Putamen (tissue), 1 donor: Measurements from ENCODE around the gene PCDHGA1.

Experiments used
- DNase-seq: peaks from one replicate; pipeline ENCODE4 v3.0.0-alpha.2; 2016; ENCODE audit warnings: low spot score

The PCDHGA1 gene

DNA sequence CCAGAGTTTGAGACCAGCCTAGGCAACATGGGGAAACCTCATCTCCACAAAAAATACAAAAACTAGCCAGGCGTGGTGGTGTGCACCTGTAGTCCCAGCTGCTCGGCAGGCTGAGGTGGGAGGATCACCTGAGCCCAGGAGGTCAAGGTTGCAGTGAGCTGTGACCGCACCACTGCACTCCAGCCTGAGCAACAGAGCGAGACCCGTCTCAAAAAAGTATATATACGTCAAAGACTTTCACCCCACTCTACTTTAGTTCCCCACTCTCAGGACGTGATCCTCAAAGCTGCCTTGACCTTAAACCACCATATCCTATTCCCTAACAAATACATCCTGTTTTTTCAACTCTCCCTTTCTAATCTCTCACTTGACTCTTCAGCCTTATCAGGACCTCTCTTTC is 199.6 kb downstream of the PCDHGA1 start:
- no peak for DNase-seq

DNA sequence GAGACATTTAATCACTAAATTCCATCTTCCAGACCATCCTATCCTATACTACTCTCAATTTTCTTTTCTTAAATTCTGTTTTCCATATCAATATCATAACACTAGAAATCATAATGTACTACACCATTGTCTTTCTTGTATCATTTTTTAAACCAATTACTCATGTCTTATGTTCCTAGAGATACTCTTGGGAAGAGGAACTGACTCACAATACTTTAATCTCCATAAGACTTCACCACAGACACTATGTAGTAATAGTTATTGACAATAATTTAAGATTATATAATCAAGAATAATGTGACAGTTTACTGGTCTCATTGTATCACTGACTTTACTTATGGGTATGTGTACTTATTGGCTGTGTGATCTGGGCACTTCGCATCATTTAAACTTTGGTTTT is 202.4 kb downstream of the PCDHGA1 start:
- DNase-seq: no peak

DNA sequence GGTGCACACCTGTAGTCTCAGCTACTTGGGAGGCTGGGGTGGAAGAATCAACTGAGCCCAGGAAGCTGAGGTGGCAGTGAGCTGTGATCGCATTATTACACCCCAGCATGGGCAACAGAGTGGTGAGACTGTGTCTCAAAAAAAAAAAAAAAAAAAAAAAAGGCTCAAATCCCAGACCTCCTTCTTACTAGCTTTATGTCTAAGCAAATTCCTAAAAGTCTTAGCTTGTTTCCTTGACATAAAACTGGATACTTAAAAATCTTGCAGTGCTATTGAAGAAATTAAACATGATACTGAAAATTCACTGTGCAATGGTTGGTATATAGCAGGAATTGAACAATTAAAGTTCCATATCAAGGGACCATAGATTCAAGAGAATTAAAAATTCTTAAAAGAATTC is 203.6 kb downstream of the PCDHGA1 start:
- no peak for DNase-seq

DNA sequence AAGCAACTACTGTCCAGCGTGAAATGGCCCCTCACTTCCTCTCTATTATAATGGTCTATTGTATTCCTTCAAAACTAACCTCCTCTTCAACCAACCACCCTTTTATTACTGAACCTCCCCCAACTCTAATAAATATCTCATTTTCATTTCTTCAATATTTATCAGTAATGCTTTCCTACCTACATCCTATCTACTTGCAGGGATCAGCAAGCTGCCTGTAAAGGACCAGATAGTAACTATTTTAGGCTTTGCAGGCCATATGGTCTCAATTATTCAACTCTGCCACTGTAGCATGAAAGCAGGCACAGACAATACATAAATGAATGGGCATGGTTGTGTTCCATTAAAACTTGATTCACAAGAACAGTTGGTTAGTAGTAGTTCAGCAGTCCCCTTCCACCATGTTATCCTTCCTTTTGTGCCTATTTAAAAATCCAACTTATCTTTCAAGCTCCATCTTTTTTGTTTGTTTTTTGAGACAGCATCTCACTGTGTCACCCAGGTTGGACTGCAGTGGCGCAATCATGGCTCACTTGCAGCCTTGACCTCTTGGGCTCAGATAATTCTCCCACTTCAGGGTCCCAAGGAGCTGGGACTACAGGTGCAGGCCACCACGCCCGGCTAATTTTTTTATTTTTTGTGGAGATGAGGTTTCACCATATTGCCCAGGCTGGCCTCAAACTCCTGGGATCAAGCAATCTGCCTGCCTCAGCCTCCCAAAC is 204.3 kb downstream of the PCDHGA1 start:
- no peak for DNase-seq

DNA sequence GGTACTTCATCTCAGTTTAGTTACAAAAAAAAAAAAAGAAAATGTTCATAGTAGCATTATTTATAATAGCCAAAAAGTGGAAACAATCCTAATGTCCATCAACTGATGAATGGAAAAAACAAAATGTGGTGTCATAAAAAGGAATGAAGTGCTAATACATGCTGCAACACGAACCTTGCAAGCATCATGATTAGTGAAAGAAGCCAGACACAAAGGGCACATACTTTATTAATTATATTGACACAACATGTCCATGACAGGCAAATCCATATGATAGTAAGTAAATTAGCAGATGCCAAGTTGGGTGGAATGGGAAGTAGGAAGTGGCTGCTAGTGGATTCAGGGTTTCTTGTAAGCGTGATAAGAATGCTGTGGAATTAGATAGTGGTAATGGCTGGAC is 212.7 kb downstream of the PCDHGA1 start:
- no peak for DNase-seq

DNA sequence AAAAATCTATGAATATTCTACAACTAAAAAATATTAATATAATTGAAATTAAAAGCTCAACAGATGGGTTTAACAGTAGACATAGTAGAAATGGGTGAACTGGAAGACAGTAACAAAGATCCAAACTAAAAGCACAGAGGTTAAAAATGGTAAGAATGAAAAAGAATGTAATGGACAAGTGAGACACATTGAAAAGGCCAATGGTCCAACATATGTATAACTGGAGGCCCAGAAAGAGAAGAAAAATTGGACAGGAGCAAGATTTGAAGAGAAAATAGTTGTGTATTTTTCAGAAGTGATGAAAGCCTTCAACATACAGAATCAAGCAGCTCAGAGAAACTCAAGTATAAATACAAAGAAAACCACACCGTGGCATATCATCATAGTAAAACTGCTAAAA is 217.2 kb downstream of the PCDHGA1 start:
- no peak for DNase-seq

DNA sequence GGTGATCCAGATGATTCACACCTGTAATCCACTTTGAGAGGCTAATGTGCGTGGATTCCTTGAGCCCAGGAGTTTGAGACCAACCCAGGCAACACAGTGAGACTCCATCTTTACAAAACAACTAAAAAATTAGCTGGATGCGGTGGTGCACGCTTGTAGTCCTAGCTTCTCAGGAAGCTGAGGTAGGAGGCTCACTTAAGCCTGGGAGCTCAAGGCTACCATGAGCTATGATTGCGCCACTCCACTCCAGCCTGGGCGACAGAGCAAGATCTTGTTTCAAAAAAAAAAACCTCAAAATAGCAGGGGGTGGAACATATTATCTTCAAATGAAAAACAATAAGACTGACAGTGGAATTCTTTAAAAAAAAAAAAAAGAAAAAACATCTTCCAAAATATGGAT is 217.6 kb downstream of the PCDHGA1 start:
- no peak for DNase-seq

DNA sequence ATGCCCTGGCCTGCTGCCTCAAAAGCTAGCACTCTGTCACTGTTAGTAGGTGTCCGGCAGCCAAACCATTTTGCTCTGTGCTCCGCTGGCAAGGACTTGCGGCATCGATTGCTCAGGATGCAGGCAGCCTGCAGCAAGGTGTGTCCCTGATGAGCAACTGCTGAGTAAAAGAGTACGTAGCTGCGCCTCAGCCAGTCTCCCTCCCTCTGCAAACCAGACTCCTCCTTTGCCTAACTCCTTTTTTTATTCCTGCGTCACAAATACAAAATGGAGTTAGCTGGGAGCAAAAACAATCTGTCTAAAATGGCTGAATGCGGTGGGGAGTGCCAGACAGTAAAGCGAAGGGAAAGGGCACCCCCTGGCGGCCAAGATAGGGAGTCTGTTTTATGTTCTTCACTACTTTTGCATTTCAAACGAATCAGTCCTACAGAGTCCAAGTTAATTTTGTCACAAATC is 227.4 kb downstream of the PCDHGA1 start:
- peak; percentile 95 for DNase-seq

DNA sequence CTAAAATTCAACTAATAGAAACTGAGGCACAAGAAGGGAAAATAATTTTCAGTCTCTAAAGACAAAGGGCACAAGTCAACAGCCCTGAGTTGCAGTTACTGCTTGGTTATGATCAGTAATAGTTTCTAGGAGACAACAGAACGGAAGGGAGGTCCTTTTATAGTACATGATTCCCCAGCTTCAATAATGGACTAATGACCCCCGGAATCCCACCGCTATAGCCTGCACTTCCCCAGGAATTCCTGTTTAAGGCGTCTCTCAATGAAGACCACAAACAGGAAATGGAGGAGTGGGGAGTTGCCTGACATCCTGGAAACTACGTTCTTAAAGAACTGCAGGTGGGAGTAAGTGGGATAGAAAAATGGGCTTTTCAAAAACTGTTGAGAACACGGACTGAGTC is 227.8 kb downstream of the PCDHGA1 start:
- no peak for DNase-seq

DNA sequence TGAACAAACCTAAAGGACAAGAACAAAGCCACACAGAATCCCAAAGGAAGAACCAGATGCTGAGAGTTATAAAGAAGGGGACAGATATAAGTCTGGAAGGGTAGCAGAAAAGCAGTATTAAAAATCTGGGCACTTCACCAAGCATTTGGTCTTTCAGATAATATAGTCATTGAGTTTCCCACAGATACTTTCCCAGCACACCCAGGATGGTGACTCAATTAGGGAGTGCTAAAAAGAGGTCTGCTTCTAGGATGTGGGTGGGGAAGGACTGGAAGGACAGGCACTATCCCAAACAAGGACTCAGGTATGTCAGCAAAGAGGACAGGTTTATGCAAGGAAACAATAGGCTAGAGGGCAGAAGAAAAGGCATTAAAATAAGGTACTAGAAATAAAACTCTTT is 229.1 kb downstream of the PCDHGA1 start:
- DNase-seq: no peak

DNA sequence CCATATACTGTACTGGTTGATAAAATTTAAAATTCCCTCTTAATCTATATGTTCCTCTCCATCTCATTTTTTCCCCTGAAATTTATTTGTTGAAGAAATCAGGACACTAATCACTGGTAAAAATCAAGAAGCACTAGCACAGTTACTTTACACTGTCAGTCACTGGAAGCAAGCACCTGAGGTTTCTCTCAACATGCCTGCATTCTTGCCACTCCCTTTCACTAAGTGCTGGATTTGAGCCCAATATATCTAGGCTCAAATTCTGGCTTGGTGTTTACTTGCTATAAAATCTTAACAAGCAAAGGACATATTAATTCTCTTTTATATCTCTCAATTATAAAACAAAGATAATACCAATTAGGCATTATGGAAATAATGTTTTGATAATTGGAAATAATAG is 229.8 kb downstream of the PCDHGA1 start:
- peak; percentile 45 for DNase-seq

DNA sequence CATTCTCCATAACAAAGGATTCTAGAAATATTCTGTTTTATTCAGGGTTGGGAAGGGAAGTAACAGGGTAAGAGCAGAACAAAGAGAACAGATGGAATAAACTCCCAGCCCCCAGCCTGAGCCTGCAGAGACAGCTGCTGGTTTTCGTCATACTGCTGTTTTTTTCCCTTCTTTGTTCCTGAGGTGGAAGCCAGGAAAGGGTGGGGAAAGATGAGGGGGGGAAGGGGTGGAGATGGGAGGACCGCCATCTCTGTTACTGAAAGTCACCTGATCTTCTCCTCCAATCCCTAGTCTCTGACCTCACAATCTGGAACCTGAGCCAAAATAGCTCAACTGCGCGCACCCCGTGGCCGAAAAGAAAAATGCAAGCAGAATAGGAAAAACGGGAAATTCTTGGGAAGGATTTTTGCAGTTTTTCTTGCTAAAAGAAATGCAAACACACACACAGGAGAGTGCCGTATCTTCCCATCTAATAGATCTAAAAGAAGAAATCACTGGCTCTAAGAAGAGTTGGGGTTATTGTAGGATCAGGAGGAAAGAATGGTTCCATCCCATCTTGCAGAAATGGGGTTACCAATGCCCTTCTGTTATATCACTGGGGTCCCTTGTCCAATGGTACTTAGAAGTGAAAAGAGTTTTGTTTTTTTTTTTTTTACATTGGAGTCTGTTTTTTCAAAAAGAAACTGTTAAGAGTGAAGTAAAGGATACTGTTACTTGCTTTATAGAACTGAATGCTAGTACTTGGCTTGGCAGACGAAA is 230.6 kb downstream of the PCDHGA1 start:
- peak; percentile 96 for DNase-seq
